Measurements from ENCODE around the gene AMMECR1. TPM values are rescaled to one million over a fixed set of nuclear protein-coding genes. Genes with fewer than 3 reads are reported as not detected.

The AMMECR1 gene
- polyA plus RNA-seq, 2 donors, result 5.8 to 6.9 TPM

- 7 to 34% methylated on average over 12 of the region's 12 CpGs for WGBS, 2 donors
- no peaks in the 10 kb centered on the region for H3K36me3 ChIP-seq (ENCODE audit: control insufficient read depth in 2 of 2, insufficient read depth in 2 of 2, low read length in 1 of 2)
- H3K27me3 ChIP-seq (ENCODE audit: control insufficient read depth in 1 of 2, insufficient read depth in 2 of 2, low read length in 2 of 2), result no peaks in the 10 kb centered on the region
- no peak overlapping the region for H3K27ac ChIP-seq (ENCODE audit: low read depth in 2 of 2, low read length in 1 of 2)
- H3K4me3 ChIP-seq (ENCODE audit: low read depth in 1 of 2, low read length in 2 of 2), result peak overlapping the region; percentile 51 to 84
- H3K4me1 ChIP-seq (ENCODE audit: control insufficient read depth in 2 of 2, insufficient read depth in 2 of 2, low read length in 1 of 2), result no peaks in the 10 kb centered on the region
- no peaks in the 10 kb centered on the region for H3K9me3 ChIP-seq (ENCODE audit: control insufficient read depth in 2 of 2, insufficient read depth in 1 of 2, low read depth in 1 of 2, low read length in 1 of 2)
Measured at GRCh38 chrX:110316351-110317060, 1.4 kb downstream of the AMMECR1 start.

- H3K27ac ChIP-seq (ENCODE audit: low read depth in 2 of 2, low read length in 1 of 2), result no peak overlapping the region
- H3K4me1 ChIP-seq (ENCODE audit: control insufficient read depth in 2 of 2, insufficient read depth in 2 of 2, low read length in 1 of 2), result no peaks in the 10 kb centered on the region
- H3K4me3 ChIP-seq (ENCODE audit: low read depth in 1 of 2, low read length in 2 of 2), result no peak overlapping the region
- peaks cover 0 to 4% of the 10 kb centered on the region in 2 donors for H3K27me3 ChIP-seq (ENCODE audit: control insufficient read depth in 1 of 2, insufficient read depth in 2 of 2, low read length in 2 of 2)
- WGBS, 2 donors, result 57 to 73% methylated on average over 1 of the region's 1 CpG
- no peaks in the 10 kb centered on the region for H3K36me3 ChIP-seq (ENCODE audit: control insufficient read depth in 2 of 2, insufficient read depth in 2 of 2, low read length in 1 of 2)
- no peaks in the 10 kb centered on the region for H3K9me3 ChIP-seq (ENCODE audit: control insufficient read depth in 2 of 2, insufficient read depth in 1 of 2, low read depth in 1 of 2, low read length in 1 of 2)
Measured at GRCh38 chrX:110315551-110315950, 2.3 kb downstream of the AMMECR1 start.

GRCh38 chrX:110311437-110312230 is 6.3 kb downstream of the AMMECR1 start:
- Histone ChIP-seq H3K27me3 (ENCODE audit: control insufficient read depth in 1 of 2, insufficient read depth in 2 of 2, low read length in 2 of 2) (peaks cover 0 to 4% of the 10 kb centered on the region in 2 donors), H3K27ac (ENCODE audit: low read depth in 2 of 2, low read length in 1 of 2) (no peak overlapping the region), H3K36me3 (ENCODE audit: control insufficient read depth in 2 of 2, insufficient read depth in 2 of 2, low read length in 1 of 2) (no peaks in the 10 kb centered on the region), H3K4me1 (ENCODE audit: control insufficient read depth in 2 of 2, insufficient read depth in 2 of 2, low read length in 1 of 2) (no peaks in the 10 kb centered on the region), H3K9me3 (ENCODE audit: control insufficient read depth in 2 of 2, insufficient read depth in 1 of 2, low read depth in 1 of 2, low read length in 1 of 2) (no peaks in the 10 kb centered on the region), H3K4me3 (ENCODE audit: low read depth in 1 of 2, low read length in 2 of 2) (no peak overlapping the region)
- 69 to 79% methylated on average over 1 of the region's 1 CpG for WGBS, 2 donors

GRCh38 chrX:110310896-110311295 is 7.0 kb downstream of the AMMECR1 start:
- no peaks in the 10 kb centered on the region for H3K4me1 ChIP-seq (ENCODE audit: control insufficient read depth in 2 of 2, insufficient read depth in 2 of 2, low read length in 1 of 2)
- H3K36me3 ChIP-seq (ENCODE audit: control insufficient read depth in 2 of 2, insufficient read depth in 2 of 2, low read length in 1 of 2), result no peaks in the 10 kb centered on the region
- H3K27me3 ChIP-seq (ENCODE audit: control insufficient read depth in 1 of 2, insufficient read depth in 2 of 2, low read length in 2 of 2), result peaks cover 0 to 4% of the 10 kb centered on the region in 2 donors
- no peak overlapping the region for H3K4me3 ChIP-seq (ENCODE audit: low read depth in 1 of 2, low read length in 2 of 2)
- 8 to 44% methylated on average over 1 of the region's 1 CpG for WGBS, 2 donors
- no peaks in the 10 kb centered on the region for H3K9me3 ChIP-seq (ENCODE audit: control insufficient read depth in 2 of 2, insufficient read depth in 1 of 2, low read depth in 1 of 2, low read length in 1 of 2)
- H3K27ac ChIP-seq (ENCODE audit: low read depth in 2 of 2, low read length in 1 of 2), result no peak overlapping the region

- no peaks in the 10 kb centered on the region for H3K36me3 ChIP-seq (ENCODE audit: control insufficient read depth in 2 of 2, insufficient read depth in 2 of 2, low read length in 1 of 2)
- H3K27ac ChIP-seq (ENCODE audit: low read depth in 2 of 2, low read length in 1 of 2), result peak overlapping the region in 1 of 2 donors; percentile 22
- no peaks in the 10 kb centered on the region for H3K9me3 ChIP-seq (ENCODE audit: control insufficient read depth in 2 of 2, insufficient read depth in 1 of 2, low read depth in 1 of 2, low read length in 1 of 2)
- H3K27me3 ChIP-seq (ENCODE audit: control insufficient read depth in 1 of 2, insufficient read depth in 2 of 2, low read length in 2 of 2), result peaks cover 0 to 4% of the 10 kb centered on the region in 2 donors
- 57 to 83% methylated on average over 1 of the region's 1 CpG for WGBS, 2 donors
- no peak overlapping the region for H3K4me3 ChIP-seq (ENCODE audit: low read depth in 1 of 2, low read length in 2 of 2)
- no peaks in the 10 kb centered on the region for H3K4me1 ChIP-seq (ENCODE audit: control insufficient read depth in 2 of 2, insufficient read depth in 2 of 2, low read length in 1 of 2)
Measured at GRCh38 chrX:110310000-110310790, 7.7 kb downstream of the AMMECR1 start.

GRCh38 chrX:110308220-110308619 is 9.7 kb downstream of the AMMECR1 start:
- Histone ChIP-seq H3K27me3 (ENCODE audit: control insufficient read depth in 1 of 2, insufficient read depth in 2 of 2, low read length in 2 of 2) (peaks cover 0 to 4% of the 10 kb centered on the region in 2 donors), H3K36me3 (ENCODE audit: control insufficient read depth in 2 of 2, insufficient read depth in 2 of 2, low read length in 1 of 2) (no peaks in the 10 kb centered on the region), H3K4me1 (ENCODE audit: control insufficient read depth in 2 of 2, insufficient read depth in 2 of 2, low read length in 1 of 2) (no peaks in the 10 kb centered on the region), H3K9me3 (ENCODE audit: control insufficient read depth in 2 of 2, insufficient read depth in 1 of 2, low read depth in 1 of 2, low read length in 1 of 2) (no peaks in the 10 kb centered on the region), H3K4me3 (ENCODE audit: low read depth in 1 of 2, low read length in 2 of 2) (no peak overlapping the region), H3K27ac (ENCODE audit: low read depth in 2 of 2, low read length in 1 of 2) (no peak overlapping the region)
- 80 to 94% methylated on average over 2 of the region's 2 CpGs for WGBS, 2 donors

GRCh38 chrX:110304884-110305283 is 13.0 kb downstream of the AMMECR1 start:
- H3K4me1 ChIP-seq (ENCODE audit: control insufficient read depth in 2 of 2, insufficient read depth in 2 of 2, low read length in 1 of 2), result no peaks in the 10 kb centered on the region
- H3K36me3 ChIP-seq (ENCODE audit: control insufficient read depth in 2 of 2, insufficient read depth in 2 of 2, low read length in 1 of 2), result no peaks in the 10 kb centered on the region
- H3K9me3 ChIP-seq (ENCODE audit: control insufficient read depth in 2 of 2, insufficient read depth in 1 of 2, low read depth in 1 of 2, low read length in 1 of 2), result no peaks in the 10 kb centered on the region
- H3K27ac ChIP-seq (ENCODE audit: low read depth in 2 of 2, low read length in 1 of 2), result no peak overlapping the region
- no peaks in the 10 kb centered on the region for H3K27me3 ChIP-seq (ENCODE audit: control insufficient read depth in 1 of 2, insufficient read depth in 2 of 2, low read length in 2 of 2)
- H3K4me3 ChIP-seq (ENCODE audit: low read depth in 1 of 2, low read length in 2 of 2), result no peak overlapping the region

GRCh38 chrX:110304371-110304770 is 13.5 kb downstream of the AMMECR1 start:
- Histone ChIP-seq H3K4me3 (ENCODE audit: low read depth in 1 of 2, low read length in 2 of 2) (no peak overlapping the region), H3K4me1 (ENCODE audit: control insufficient read depth in 2 of 2, insufficient read depth in 2 of 2, low read length in 1 of 2) (no peaks in the 10 kb centered on the region), H3K27ac (ENCODE audit: low read depth in 2 of 2, low read length in 1 of 2) (no peak overlapping the region), H3K27me3 (ENCODE audit: control insufficient read depth in 1 of 2, insufficient read depth in 2 of 2, low read length in 2 of 2) (no peaks in the 10 kb centered on the region), H3K9me3 (ENCODE audit: control insufficient read depth in 2 of 2, insufficient read depth in 1 of 2, low read depth in 1 of 2, low read length in 1 of 2) (no peaks in the 10 kb centered on the region), H3K36me3 (ENCODE audit: control insufficient read depth in 2 of 2, insufficient read depth in 2 of 2, low read length in 1 of 2) (no peaks in the 10 kb centered on the region)
- 72 to 79% methylated on average over 1 of the region's 1 CpG for WGBS, 2 donors

- no peaks in the 10 kb centered on the region for H3K27me3 ChIP-seq (ENCODE audit: control insufficient read depth in 1 of 2, insufficient read depth in 2 of 2, low read length in 2 of 2)
- H3K4me3 ChIP-seq (ENCODE audit: low read depth in 1 of 2, low read length in 2 of 2), result no peak overlapping the region
- H3K27ac ChIP-seq (ENCODE audit: low read depth in 2 of 2, low read length in 1 of 2), result no peak overlapping the region
- no peaks in the 10 kb centered on the region for H3K9me3 ChIP-seq (ENCODE audit: control insufficient read depth in 2 of 2, insufficient read depth in 1 of 2, low read depth in 1 of 2, low read length in 1 of 2)
- H3K36me3 ChIP-seq (ENCODE audit: control insufficient read depth in 2 of 2, insufficient read depth in 2 of 2, low read length in 1 of 2), result no peaks in the 10 kb centered on the region
- no peaks in the 10 kb centered on the region for H3K4me1 ChIP-seq (ENCODE audit: control insufficient read depth in 2 of 2, insufficient read depth in 2 of 2, low read length in 1 of 2)
- WGBS, 2 donors, result 79 to 95% methylated on average over 3 of the region's 3 CpGs
Measured at GRCh38 chrX:110302975-110303374, 14.9 kb downstream of the AMMECR1 start.
